NCI-H510A (cell line): Measurements from ENCODE around the gene PCYOX1L.

Experiments
- DNase-seq: peaks from one replicate; lab custom pipeline; 2025; lab: John Stamatoyannopoulos, UW

Gene PCYOX1L

DNA sequence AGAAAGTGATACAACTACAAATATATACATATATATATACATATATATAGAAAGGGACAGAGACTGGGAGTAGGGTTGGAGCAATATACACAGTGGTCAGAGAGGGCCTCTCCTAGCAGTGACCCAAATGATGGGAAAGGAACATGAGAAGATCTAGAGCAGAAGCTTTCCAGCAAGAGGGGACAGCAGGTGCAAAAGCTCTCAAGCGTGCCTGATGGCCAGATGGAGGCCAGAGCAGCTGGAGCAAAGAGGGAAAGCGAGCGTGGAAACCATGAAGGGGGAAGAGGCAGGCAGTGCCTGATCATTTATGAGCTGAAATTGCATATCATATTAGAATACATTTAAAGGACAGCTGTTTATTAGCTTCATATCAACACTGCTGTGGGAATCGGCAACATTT is 20.1 kb upstream of the PCYOX1L start:
- DNase-seq = peak; percentile 82

DNA sequence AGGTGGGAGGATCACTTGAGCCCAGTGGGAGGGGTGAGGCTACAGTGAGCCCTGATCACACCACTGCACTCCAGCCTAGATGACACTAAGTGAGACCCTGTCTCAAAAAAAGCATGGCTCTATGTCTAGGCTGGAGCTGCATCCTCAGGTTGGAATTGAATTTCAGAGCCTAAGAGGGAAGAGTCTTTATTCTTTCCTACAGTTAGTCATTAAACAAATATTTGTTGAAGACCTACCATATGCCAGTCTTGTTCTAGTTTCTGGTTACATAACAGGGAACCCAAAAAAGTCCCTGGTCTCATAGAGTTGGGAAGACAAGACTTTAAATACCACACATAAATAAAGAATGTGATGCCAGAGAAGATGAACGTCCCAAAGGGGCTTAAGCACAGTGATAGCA is 19.5 kb upstream of the PCYOX1L start:
- no peak for DNase-seq

- DNase-seq = no peak
Observed at GRCh38 chr5:149340920-149341319, 16.9 kb upstream of the PCYOX1L start.

- DNase-seq = no peak
Observed at GRCh38 chr5:149341876-149342275, 16.0 kb upstream of the PCYOX1L start.

DNA sequence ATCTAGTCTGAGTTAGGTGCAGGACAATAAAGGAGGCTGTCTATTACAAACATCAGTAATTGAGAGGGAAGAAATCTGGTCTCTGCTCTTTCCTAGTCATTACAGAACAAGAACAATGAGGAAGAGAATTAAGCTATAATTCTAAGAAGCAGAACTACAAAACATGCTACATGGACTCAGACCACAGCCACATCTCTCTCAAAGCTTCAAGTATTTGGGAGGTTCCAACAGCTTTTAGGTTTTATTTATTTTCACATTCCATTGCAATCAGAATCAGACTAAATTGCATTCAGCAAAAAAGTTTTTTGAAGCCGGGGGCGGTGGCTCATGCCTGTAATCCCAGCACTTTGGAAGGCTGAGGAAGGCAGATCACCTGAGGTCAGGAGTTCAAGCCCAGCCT is 13.7 kb upstream of the PCYOX1L start:
- no peak for DNase-seq

- DNase-seq = peak; percentile 96
Observed at GRCh38 chr5:149345147-149345891, 12.5 kb upstream of the PCYOX1L start, which contains the start of gene GRPEL2. Gene GRPEL2, plus strand, starts transcription at chr5:149345499. Its CDS starts 41 bp downstream, at chr5:149345540.

GRCh38 chr5:149345892-149346222 is 12.0 kb upstream of the PCYOX1L start:
- DNase-seq = no peak

DNA sequence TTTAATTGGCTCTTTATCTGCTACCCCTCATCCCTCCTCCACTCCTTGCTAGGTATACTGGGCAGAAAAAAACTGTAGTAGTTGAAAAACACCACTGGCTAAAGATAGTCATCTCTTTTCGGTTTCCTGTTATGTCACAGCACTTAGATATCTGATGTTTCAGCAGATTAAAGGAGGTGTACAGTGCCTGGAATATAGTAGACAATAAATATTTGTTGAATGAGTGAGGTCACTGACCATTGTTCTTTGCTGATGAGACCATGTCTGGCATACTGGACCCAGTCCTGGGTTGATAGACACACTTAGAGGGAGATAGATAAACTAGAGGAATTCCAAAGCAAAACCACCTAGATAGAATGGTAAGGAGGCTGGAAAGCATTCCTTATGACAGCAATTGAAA is 9.3 kb upstream of the PCYOX1L start:
- DNase-seq = no peak

DNA sequence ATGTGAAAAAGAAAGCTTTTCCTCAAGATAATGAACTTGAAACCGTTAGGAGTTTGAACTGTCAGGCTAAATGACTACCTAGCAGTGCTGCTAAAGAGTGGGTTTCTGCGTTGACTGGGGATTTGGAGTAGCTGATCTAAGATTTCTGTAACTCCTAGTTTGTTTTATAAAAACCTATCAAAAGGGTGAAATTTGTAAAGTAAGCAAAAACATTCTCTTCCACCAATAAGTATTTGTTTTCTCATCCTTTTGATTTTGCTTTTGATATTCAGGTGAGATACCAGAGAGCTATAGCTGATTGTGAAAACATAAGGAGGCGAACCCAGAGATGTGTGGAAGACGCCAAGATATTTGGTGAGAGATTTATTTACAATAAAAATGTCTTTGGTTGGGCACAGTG is 8.5 kb upstream of the PCYOX1L start:
- no peak for DNase-seq

- DNase-seq = no peak
Observed at GRCh38 chr5:149352169-149352568, 5.7 kb upstream of the PCYOX1L start.

DNA sequence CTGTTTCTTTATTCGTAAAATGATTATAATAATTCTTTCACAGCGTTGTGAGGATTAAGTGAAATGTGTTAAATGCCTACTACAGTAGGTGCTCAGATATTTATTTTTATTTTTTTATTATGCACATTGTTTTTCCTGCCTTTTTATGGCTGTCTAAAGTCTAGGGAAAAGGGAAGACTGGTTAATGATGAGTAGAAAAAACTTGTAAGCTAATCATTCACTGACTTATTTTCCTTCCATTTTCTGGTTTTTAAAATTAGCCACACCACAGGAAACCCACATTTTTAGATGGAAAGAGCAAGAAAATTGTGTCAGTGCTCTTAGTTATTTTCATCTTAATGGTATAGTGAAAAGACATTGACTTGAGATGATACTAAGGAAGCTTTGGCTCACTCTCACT is 3.9 kb upstream of the PCYOX1L start:
- DNase-seq = no peak

- no peak for DNase-seq
Observed at GRCh38 chr5:149355688-149356087, 2.2 kb upstream of the PCYOX1L start.

- no peak for DNase-seq
Observed at GRCh38 chr5:149356391-149356790, 1.5 kb upstream of the PCYOX1L start.

- DNase-seq = peak; percentile 28
Observed at GRCh38 chr5:149358294-149358651, 427 bp downstream of the PCYOX1L start.

DNA sequence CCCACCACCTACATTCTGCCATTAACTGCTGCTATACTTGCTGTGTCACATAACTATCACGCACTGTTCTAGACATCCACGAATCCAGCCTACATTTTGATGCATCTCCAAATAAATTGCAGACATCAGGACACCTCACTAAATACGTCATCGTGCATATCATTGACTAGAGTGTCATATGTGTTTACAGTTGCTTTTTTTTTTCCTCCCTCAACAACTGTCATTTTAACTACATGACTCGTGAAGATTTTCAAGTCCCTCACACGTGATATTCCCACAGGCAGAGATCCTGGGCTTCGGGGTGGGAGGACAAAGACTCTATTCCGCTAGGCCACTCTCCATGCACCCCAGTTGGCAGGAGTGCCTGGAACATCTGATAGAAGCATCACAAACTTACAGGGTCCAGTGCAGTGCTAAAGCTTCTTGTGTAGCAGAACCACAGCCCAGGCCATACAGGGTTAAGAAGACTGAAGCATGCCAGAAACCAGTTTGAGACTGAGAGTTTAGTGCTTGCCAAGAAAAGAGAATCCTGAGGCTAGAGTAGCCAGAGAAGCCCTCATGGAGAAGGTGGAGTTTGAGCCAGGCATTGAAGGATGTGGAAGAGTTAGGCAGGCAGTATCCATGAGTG is 1.1 kb downstream of the PCYOX1L start:
- no peak for DNase-seq

GRCh38 chr5:149360272-149360671 is 2.4 kb downstream of the PCYOX1L start:
- DNase-seq = no peak

- no peak for DNase-seq
Observed at GRCh38 chr5:149362541-149362940, 4.7 kb downstream of the PCYOX1L start.

- DNase-seq = no peak
Observed at GRCh38 chr5:149363358-149363757, 5.5 kb downstream of the PCYOX1L start.

DNA sequence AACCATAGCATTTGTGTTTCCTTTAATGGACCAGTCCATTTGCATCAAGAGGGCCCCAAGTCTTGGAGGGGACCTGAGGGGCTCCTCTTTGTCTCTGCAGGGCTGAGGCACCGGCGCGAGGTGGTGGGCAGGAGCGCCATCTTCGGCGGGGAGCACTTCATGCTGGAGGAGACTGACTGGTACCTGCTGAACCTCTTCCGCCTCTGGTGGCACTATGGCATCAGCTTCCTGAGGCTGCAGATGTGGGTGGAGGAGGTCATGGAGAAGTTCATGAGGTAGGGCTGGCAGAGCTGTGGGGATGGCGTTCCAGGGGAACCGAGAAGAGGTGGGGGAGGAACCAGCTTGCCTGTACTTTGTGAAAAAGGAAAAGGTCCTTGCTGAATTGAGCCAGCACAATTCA is 6.1 kb downstream of the PCYOX1L start:
- DNase-seq = no peak

DNA sequence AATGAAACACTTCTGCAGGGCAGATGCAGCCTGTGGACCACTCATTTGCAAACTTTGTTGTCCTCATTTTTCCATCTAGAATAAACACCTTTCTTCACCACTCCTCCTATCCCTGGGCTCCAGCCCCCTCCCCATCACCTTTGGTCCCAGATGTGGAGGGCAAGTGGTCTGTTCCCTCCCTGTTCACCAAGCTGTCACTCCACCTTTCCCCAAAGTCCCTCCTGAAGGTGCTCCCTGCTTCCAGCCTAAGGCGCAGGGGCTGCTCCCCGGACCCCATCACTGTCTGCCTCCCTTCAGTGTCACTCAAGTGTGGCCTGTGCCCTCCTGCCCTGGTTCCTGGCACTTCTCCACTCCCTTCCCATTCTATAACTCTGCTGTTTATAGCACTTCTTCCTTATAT is 6.9 kb downstream of the PCYOX1L start:
- DNase-seq = no peak

DNA sequence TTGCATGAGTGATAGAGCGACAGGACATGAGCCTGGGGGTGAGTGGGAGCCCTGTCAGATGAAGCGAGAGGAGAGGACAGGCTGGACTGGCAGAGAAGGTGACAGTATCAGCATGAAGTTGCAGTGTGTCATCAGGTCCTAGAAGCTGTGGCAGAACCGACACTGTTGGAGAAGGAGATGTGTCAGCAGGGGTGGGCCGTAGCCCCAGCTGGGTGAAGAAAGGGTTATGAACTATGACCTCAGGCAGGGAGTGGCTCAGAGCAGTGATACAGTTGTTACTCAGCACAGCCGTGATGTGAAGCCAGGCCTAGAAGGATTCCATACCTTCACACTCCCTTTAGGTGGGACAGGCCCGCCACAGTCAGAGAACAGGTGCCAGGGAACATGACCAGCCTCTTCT is 7.6 kb downstream of the PCYOX1L start:
- no peak for DNase-seq

DNA sequence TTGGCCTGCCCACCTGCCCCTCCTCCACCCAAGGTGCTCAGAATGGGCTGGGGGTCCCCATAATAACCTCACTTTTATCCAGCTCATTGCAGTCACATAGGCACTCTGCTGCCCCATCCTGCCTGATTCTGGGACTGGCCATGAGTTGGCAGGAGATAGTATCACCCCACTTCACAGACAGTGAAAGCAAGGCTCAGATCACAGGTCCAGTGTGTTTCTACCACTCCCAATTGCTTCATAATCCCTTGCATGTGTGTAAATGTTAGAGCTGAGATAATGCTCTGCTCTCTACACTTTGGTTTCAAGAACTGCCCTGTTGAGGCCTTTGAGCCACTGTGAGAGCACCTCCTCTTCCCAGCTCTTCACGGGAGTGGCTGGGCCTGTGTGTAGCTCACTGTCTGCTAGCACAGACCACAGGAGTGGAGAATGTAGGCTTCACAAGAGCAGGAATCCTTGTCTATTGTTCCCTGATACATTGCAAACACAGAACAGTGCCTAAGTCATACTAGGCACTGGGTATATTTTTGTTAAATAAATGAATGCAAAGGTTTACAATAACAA is 8.4 kb downstream of the PCYOX1L start:
- DNase-seq = no peak

DNA sequence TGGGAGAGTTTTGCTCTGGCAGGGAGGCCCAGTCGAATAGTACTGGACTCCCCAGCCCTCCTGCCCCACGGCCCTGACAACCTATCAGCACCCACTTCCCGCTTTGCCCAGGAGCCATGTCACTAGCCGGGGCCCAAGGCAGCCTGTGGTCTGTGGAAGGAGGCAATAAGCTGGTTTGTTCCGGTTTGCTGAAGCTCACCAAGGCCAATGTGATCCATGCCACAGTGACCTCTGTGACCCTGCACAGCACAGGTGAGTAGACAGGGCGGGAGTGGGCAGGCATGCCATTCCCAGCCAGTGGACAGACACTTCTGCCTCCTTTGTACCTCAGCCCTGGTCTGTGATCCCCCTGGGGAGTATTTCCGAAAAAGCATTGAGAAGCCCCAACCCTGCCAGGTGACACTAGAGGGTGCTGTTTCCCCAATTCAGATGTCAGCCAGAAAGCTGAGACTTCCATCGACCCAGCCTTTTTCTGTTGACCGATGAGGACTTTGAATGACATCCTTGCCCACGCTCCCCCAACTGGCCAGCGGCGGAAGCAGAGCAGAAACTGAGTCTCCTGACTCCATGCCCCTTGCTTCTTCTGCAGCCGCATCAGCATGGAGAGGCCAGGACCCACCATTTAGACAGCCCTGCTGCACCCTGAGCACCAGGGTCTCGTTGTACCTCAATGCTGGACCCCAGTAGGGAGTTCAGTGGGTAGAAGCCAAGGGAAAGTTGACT is 9.6 kb downstream of the PCYOX1L start:
- DNase-seq = peak; percentile 44
